ENCODE data around the gene PCCA. TPM values are rescaled to one million over a fixed set of nuclear protein-coding genes. Genes with fewer than 3 reads are reported as not detected.

Gene PCCA
- total and polyA plus RNA-seq, 9 donors = 23.5 to 62.4 (median 45.8) TPM

GRCh38 chr13:100124265-100124664 is 35.4 kb downstream of the PCCA start:
- TF ChIP-seq CTCF (IDR thresholded peaks at IDR 0.05) = no peak
- TF ChIP-seq EP300 (IDR thresholded peaks at IDR 0.05) = no peak
- TF ChIP-seq POLR2A (IDR thresholded peaks at IDR 0.05) = no peak
- DNase-seq = no peak
- Histone ChIP-seq H3K27me3 (no peaks in the 10 kb centered on the region), H3K4me1 (ENCODE audit: insufficient read depth) (no peaks in the 10 kb centered on the region), H3K4me3 (no peak overlapping the region), H3K36me3 (no peaks in the 10 kb centered on the region), H3K9me3 (no peaks in the 10 kb centered on the region), H3K27ac (no peak overlapping the region)
- WGBS, 3 donors = 88 to 94% (median 91%) methylated on average over 5 of the region's 5 CpGs
- intact Hi-C loops (cut with DNase I) = no loop called here

- no peaks in the 10 kb centered on the region for H3K9me3 ChIP-seq
- H3K27me3 ChIP-seq = no peaks in the 10 kb centered on the region
- no peak for DNase-seq
- intact Hi-C loops (cut with DNase I) = no loop called here
- H3K36me3 ChIP-seq = no peaks in the 10 kb centered on the region
- peaks cover 5% of the 10 kb centered on the region for H3K4me1 ChIP-seq (ENCODE audit: insufficient read depth)
- H3K4me3 ChIP-seq = no peak overlapping the region
- no peak for TF ChIP-seq POLR2A (IDR thresholded peaks at IDR 0.05)
- TF ChIP-seq CTCF (IDR thresholded peaks at IDR 0.05) = no peak
- no peak for TF ChIP-seq EP300 (IDR thresholded peaks at IDR 0.05)
- WGBS, 3 donors = 96 to 98% (median 97%) methylated on average over 4 of the region's 4 CpGs
- no peak overlapping the region for H3K27ac ChIP-seq
Measured at GRCh38 chr13:100125946-100126345, 37.1 kb downstream of the PCCA start.

- Histone ChIP-seq H3K36me3 (no peaks in the 10 kb centered on the region), H3K27ac (no peak overlapping the region), H3K27me3 (no peaks in the 10 kb centered on the region), H3K4me1 (ENCODE audit: insufficient read depth) (peaks cover 5% of the 10 kb centered on the region), H3K9me3 (no peaks in the 10 kb centered on the region), H3K4me3 (no peak overlapping the region)
- TF ChIP-seq POLR2A (IDR thresholded peaks at IDR 0.05) (no peak), CTCF (IDR thresholded peaks at IDR 0.05) (no peak), EP300 (IDR thresholded peaks at IDR 0.05) (no peak)
- WGBS, 3 donors = 95 to 99% (median 96%) methylated on average over 3 of the region's 3 CpGs
- intact Hi-C loops (cut with DNase I) = no loop called here
- no peak for DNase-seq
Measured at GRCh38 chr13:100128373-100128772, 39.5 kb downstream of the PCCA start.

- Histone ChIP-seq H3K9me3 (no peaks in the 10 kb centered on the region), H3K27me3 (no peaks in the 10 kb centered on the region), H3K4me1 (ENCODE audit: insufficient read depth) (peaks cover 5% of the 10 kb centered on the region), H3K4me3 (no peak overlapping the region), H3K27ac (no peak overlapping the region), H3K36me3 (no peaks in the 10 kb centered on the region)
- 94 to 97% (median 95%) methylated on average over 3 of the region's 3 CpGs for WGBS, 3 donors
- TF ChIP-seq CTCF (IDR thresholded peaks at IDR 0.05) = no peak
- TF ChIP-seq EP300 (IDR thresholded peaks at IDR 0.05) = no peak
- no peak for TF ChIP-seq POLR2A (IDR thresholded peaks at IDR 0.05)
- no peak for DNase-seq
- intact Hi-C loops (cut with DNase I) = no loop called here
Measured at GRCh38 chr13:100128838-100129237, 39.9 kb downstream of the PCCA start.

GRCh38 chr13:100129605-100130004 is 40.7 kb downstream of the PCCA start:
- 39 to 71% (median 40%) methylated on average over 2 of the region's 2 CpGs for WGBS, 3 donors
- TF ChIP-seq CTCF (IDR thresholded peaks at IDR 0.05) (no peak), POLR2A (IDR thresholded peaks at IDR 0.05) (no peak), EP300 (IDR thresholded peaks at IDR 0.05) (no peak)

More at GRCh38 chr13:100129605-100130004, 40.7 kb downstream of the PCCA start:
- no peak overlapping the region for H3K27ac ChIP-seq
- peaks cover 5% of the 10 kb centered on the region for H3K4me1 ChIP-seq (ENCODE audit: insufficient read depth)
- no peak for DNase-seq
- H3K36me3 ChIP-seq = no peaks in the 10 kb centered on the region
- H3K4me3 ChIP-seq = no peak overlapping the region
- H3K9me3 ChIP-seq = no peaks in the 10 kb centered on the region
- H3K27me3 ChIP-seq = no peaks in the 10 kb centered on the region
- intact Hi-C loops (cut with DNase I) = no loop called here
